NCI-H1417 (cell line): ENCODE measurements around the gene HDGF.

Experiments used
- DNase-seq, 3 experiments: peaks; one replicate each; lab custom pipeline; 2025; lab: John Stamatoyannopoulos, UW

The HDGF gene

GRCh38 chr1:156746728-156747631 is 4.5 kb downstream of the HDGF start:
- DNase-seq, result peak; percentile 61 to 92 (median 88)

GRCh38 chr1:156746406-156746727 is 5.1 kb downstream of the HDGF start:
- no peak for DNase-seq

- no peak for DNase-seq
Measured at GRCh38 chr1:156745881-156746280, 5.6 kb downstream of the HDGF start.

GRCh38 chr1:156744786-156745419 is 6.6 kb downstream of the HDGF start:
- no peak for DNase-seq

GRCh38 chr1:156744344-156744743 is 7.1 kb downstream of the HDGF start:
- no peak for DNase-seq

- DNase-seq, result no peak
Measured at GRCh38 chr1:156743367-156744302, 7.8 kb downstream of the HDGF start.

GRCh38 chr1:156742801-156743200 is 8.7 kb downstream of the HDGF start:
- DNase-seq, result no peak

- peak in 1 of 3 experiments; percentile 33 for DNase-seq
Measured at GRCh38 chr1:156742017-156742416, 9.5 kb downstream of the HDGF start.

- DNase-seq, result no peak
Measured at GRCh38 chr1:156741481-156741983, 9.9 kb downstream of the HDGF start.

GRCh38 chr1:156740741-156741480 is 10.6 kb downstream of the HDGF start, which contains the start of gene MRPL24:
Gene MRPL24, minus strand, starts transcription at chr1:156741088. Its CDS starts 2,384 bp downstream, at chr1:156738704.
- DNase-seq, result peak; percentile 97 to 100 (median 100)

- no peak for DNase-seq
Measured at GRCh38 chr1:156740237-156740740, 11.2 kb downstream of the HDGF start.

- DNase-seq, result no peak
Measured at GRCh38 chr1:156738916-156739315, 12.6 kb downstream of the HDGF start.

- DNase-seq, result no peak
Measured at GRCh38 chr1:156738407-156738806, 13.1 kb downstream of the HDGF start.

- DNase-seq, result no peak
Measured at GRCh38 chr1:156733989-156734584, 17.4 kb downstream of the HDGF start.

- peak; percentile 93 to 100 (median 97) for DNase-seq
Measured at GRCh38 chr1:156728599-156729462, 22.6 kb downstream of the HDGF start, which contains the start of gene ISG20L2. Gene ISG20L2, minus strand, starts transcription at chr1:156728766. Its CDS starts 1,114 bp downstream, at chr1:156727652.

GRCh38 chr1:156727926-156728598 is 23.4 kb downstream of the HDGF start, which contains the start of gene METTL25B:
Gene METTL25B, plus strand, starts transcription at chr1:156728469. Its CDS starts 636 bp downstream, at chr1:156729105.
- peak; percentile 87 to 95 (median 92) for DNase-seq

GRCh38 chr1:156727492-156727891 is 24.0 kb downstream of the HDGF start:
- DNase-seq, result no peak

GRCh38 chr1:156726549-156727226 is 24.8 kb downstream of the HDGF start:
- DNase-seq, result peak; percentile 13 to 50 (median 35)
